ENCODE results near the gene IQCH. TPM values are rescaled to one million over a fixed set of nuclear protein-coding genes. Genes with fewer than 3 reads are reported as not detected.

Gene IQCH
- total and polyA plus RNA-seq, 9 of the 15 experiments (the other 6 are each of a cell fraction or from before 2014, with no cell fraction given): 1.8 to 3.9 (median 2.7) TPM

GRCh38 chr15:67370206-67370954 lies 115.8 kb downstream of the IQCH start (continued):
- TF ChIP-seq FOXJ2 (tag; IDR thresholded peaks at IDR 0.05): peak; percentile 57; the same call in 1 of the 2 replicates
- no peak for TF ChIP-seq PATZ1 (CRISPR knock-in tag; IDR thresholded peaks at IDR 0.05; ENCODE audit: borderline replicate concordance)
- no peak for TF ChIP-seq MED1 (CRISPR knock-in tag; IDR thresholded peaks at IDR 0.05; ENCODE audit: borderline replicate concordance)
- TF ChIP-seq CBX1 (IDR thresholded peaks at IDR 0.05; ENCODE audit: low read depth): no peak
- TF ChIP-seq, protein P1, sequence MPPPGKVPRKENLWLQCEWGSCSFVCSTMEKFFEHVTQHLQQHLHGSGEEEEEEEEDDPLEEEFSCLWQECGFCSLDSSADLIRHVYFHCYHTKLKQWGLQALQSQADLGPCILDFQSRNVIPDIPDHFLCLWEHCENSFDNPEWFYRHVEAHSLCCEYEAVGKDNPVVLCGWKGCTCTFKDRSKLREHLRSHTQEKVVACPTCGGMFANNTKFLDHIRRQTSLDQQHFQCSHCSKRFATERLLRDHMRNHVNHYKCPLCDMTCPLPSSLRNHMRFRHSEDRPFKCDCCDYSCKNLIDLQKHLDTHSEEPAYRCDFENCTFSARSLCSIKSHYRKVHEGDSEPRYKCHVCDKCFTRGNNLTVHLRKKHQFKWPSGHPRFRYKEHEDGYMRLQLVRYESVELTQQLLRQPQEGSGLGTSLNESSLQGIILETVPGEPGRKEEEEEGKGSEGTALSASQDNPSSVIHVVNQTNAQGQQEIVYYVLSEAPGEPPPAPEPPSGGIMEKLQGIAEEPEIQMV (tag; conservative IDR thresholded peaks at IDR 0.05; ENCODE audit: low read depth): no peak
- peak; percentile 46; the same call in 1 of the 2 replicates for TF ChIP-seq SOX6 (IDR thresholded peaks at IDR 0.05)
- TF ChIP-seq MGA (IDR thresholded peaks at IDR 0.05): peak; percentile 48
- TF ChIP-seq KDM4B (IDR thresholded peaks at IDR 0.05; ENCODE audit: borderline replicate concordance in 2 of 2, low read depth in 1 of 2): no peak
- no peak for TF ChIP-seq ZNF696 (CRISPR knock-in tag; conservative IDR thresholded peaks at IDR 0.05)
- TF ChIP-seq SP2 (IDR thresholded peaks at IDR 0.05; ENCODE audit: extremely low read depth, low read depth, low read length, poor library complexity, severe bottlenecking): no peak
- TF ChIP-seq HDAC3 (IDR thresholded peaks at IDR 0.05; ENCODE audit: borderline replicate concordance, partially characterized antibody): peak; percentile 57

Measured in K562 (cell line).